ENCODE data around the gene TENT5D.

GRCh38 chrX:80432863-80433262 lies 12.6 kb downstream of the TENT5D start:
- no peak for TF ChIP-seq TRIM28 (IDR thresholded peaks at IDR 0.05; ENCODE audit: borderline replicate concordance, low read length)
- TF ChIP-seq ZNF629 (tag by site-specific recombination; IDR thresholded peaks at IDR 0.05): no peak
- no peak for TF ChIP-seq ATF2 (tag by site-specific recombination; IDR thresholded peaks at IDR 0.05; ENCODE audit: low read depth)
- TF ChIP-seq CTCF (tag by site-specific recombination; IDR thresholded peaks at IDR 0.05): no peak
- TF ChIP-seq ZNF140 (tag by site-specific recombination; IDR thresholded peaks at IDR 0.05): no peak
- no peak for TF ChIP-seq ZNF416 (tag by site-specific recombination; IDR thresholded peaks at IDR 0.05)
- no peak for TF ChIP-seq ZNF423 (tag by site-specific recombination; IDR thresholded peaks at IDR 0.05)
- TF ChIP-seq ZNF398 (tag by site-specific recombination; IDR thresholded peaks at IDR 0.05): no peak
- no peak for TF ChIP-seq HOXA7 (CRISPR knock-in tag; IDR thresholded peaks at IDR 0.05; ENCODE audit: borderline replicate concordance)
- no peak for TF ChIP-seq PATZ1 (tag by site-specific recombination; IDR thresholded peaks at IDR 0.05)
- TF ChIP-seq ZNF768 (tag by site-specific recombination; IDR thresholded peaks at IDR 0.05): no peak
